ENCODE measurements around the gene PCBP4.
"Not testable (repeated sequence)": the region's sequence is repeated elsewhere in the genome, so short reads cannot be mapped to it uniquely, and the experiment has no call there.

PCBP4 gene

GRCh38 chr3:51995346-51996163 is 28.3 kb upstream of the PCBP4 start, which contains the start of gene RPL29:
Gene RPL29 (minus strand): TSS chr3:51995895. CDS start chr3:51995461, 434 bp downstream.
- peak; percentile 96 for DNase-seq (ENCODE audit: low read depth, low spot score)
- H3K4me3 ChIP-seq (ENCODE audit: low read length): peak within 1 kb of the TSS; percentile 84

DNA sequence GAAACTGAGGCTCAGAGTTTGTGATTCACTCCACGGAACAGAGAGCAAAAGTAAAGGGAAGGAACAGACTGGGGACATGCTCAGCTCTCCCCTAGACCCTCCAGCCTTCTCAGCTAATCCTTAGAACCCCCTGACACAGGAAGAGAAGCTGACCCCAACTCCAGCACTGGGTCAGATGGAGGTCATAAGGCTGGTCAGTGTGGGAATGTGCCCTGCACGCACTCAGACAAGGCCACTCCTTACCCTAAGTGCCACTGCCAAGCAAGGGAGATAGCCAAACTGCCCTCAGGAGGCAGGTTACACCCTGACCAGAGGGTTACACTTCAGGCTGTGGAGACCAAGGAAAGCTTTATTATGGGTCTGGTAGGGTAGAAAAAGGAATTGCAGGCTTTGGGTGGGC is 27.3 kb upstream of the PCBP4 start:
- peak overlapping the region; percentile 84 for H3K4me3 ChIP-seq (ENCODE audit: low read length)
- DNase-seq (ENCODE audit: low read depth, low spot score): no peak

- H3K4me3 ChIP-seq (ENCODE audit: low read length); DNase-seq (ENCODE audit: low read depth, low spot score): not testable (repeated sequence)
Measured at GRCh38 chr3:51993657-51994056, 26.4 kb upstream of the PCBP4 start.

GRCh38 chr3:51992017-51992682 is 24.9 kb upstream of the PCBP4 start:
- H3K4me3 ChIP-seq (ENCODE audit: low read length): no peak overlapping the region
- DNase-seq (ENCODE audit: low read depth, low spot score): no peak

GRCh38 chr3:51990501-51990971 is 23.3 kb upstream of the PCBP4 start:
- H3K4me3 ChIP-seq (ENCODE audit: low read length); DNase-seq (ENCODE audit: low read depth, low spot score): not testable (repeated sequence)

- DNase-seq (ENCODE audit: low read depth, low spot score): no peak
- no peak overlapping the region for H3K4me3 ChIP-seq (ENCODE audit: low read length)
Measured at GRCh38 chr3:51988286-51989146, 21.3 kb upstream of the PCBP4 start.

DNA sequence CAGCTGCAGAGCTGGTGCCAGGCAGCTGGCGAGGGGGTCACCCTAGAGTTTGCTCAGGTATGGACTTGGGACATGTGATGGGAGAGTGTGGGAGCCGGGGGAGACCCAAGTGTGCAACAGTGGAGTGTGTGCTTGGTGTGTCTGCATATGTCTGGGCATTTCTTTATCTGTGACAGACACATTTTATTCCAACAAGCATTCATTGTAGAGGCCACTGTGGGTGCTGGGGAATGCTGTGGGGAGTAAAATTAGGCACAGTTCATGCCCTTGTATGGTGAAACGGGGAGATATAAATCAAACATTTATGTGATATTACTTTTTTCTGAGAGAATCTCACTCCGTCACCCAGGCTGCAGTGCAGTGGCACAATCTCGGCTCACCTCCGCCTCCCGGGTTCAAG is 20.3 kb upstream of the PCBP4 start:
- no peak for DNase-seq (ENCODE audit: low read depth, low spot score)

DNA sequence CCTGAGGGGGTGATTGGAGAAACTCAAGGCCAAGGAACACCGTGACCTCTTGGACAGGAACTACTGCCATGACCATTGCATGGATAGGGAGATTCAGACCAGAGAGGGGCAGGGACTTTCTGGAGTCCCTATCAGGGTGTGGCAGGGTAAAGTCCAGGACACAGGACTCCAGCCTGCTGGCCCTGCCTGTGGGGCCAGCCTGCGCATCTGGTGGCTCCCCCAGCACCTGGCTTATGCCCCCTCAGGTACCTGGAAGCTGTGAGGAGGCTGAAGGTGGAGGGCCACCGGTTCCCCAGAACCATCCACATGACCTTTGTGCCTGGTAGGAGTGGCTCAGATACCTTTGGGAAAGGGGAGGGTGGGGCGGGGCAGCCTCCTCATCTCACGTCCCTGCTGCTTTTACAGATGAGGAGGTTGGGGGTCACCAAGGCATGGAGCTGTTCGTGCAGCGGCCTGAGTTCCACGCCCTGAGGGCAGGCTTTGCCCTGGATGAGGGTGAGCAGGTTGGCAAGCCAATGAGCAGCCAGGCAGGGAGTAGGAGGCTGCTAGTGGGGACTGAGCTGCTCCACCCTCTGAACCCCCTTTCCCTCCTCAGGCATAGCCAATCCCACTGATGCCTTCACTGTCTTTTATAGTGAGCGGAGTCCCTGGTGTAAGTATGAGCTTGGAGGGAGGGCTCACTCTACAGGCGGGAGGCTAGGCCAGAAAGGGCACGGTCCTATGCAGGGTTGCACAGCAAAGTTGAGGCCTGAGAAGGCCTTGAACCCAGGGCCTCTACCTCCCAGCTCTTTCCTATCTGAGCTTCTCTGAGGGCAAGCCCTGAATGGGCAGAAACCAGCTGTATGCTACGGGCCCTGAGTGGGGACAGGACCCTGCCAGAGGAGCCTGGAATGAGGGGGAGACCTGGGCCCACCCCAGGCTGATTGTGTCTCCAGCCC is 19.0 kb upstream of the PCBP4 start:
- DNase-seq (ENCODE audit: low read depth, low spot score): no peak
- H3K4me3 ChIP-seq (ENCODE audit: low read length): no peak overlapping the region

More for the DNA sequence above, 20.3 kb upstream of the PCBP4 start:
- no peak overlapping the region for H3K4me3 ChIP-seq (ENCODE audit: low read length)

GRCh38 chr3:51985063-51985462 is 17.8 kb upstream of the PCBP4 start:
- H3K4me3 ChIP-seq (ENCODE audit: low read length): no peak overlapping the region
- no peak for DNase-seq (ENCODE audit: low read depth, low spot score)

DNA sequence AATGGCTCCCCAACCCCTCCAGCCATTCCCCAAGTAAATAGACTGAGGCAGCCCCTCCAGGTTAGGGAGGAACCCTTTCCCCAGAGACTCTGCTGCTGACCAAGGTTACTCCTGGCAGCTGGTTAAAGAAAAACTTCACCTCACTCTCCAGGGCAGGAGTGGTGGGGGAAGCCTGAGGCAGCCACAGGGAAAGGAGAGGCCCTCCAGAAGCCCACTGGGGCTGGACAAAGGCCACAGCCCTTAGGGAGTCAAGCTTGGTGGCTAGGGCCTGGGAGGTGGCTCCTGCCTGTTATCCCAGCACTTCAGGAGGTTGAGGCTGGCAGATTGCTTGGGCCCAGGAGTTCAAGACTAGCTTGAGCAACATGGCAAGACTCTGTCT is 17.0 kb upstream of the PCBP4 start:
- no peak for DNase-seq (ENCODE audit: low read depth, low spot score)
- no peak overlapping the region for H3K4me3 ChIP-seq (ENCODE audit: low read length)

- peak overlapping the region; percentile 69 for H3K4me3 ChIP-seq (ENCODE audit: low read length)
- no peak for DNase-seq (ENCODE audit: low read depth, low spot score)
Measured at GRCh38 chr3:51983578-51984268, 16.5 kb upstream of the PCBP4 start.

GRCh38 chr3:51982838-51983577 is 15.8 kb upstream of the PCBP4 start, which contains the start of gene ACY1:
Gene ACY1 (plus strand): TSS chr3:51983535. CDS start chr3:51984065, 530 bp downstream.
- DNase-seq (ENCODE audit: low read depth, low spot score): no peak
- peak within 1 kb of the TSS; percentile 69 for H3K4me3 ChIP-seq (ENCODE audit: low read length)

DNA sequence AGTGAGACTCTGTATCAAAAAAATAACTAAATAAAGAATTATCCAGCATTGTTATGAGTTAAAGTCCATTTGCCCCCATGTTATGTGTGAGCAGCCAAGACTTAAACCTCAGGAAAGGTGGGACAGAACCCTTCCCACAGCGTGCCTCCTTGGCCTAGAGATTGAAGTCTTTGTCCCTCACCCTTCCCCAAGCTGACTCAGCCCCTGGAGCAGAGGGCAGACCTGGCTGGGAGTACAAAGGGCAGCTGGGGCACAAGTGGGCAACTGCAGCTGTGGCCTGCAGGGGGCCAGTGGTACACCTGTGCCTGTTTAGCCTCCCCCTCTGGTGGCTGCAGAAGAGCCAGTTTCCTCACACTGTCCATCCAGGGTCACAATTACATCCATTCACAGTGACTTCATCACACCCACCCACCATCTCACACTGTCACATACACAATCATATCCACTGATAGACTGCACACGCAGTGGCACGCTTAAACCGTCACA is 15.1 kb upstream of the PCBP4 start:
- DNase-seq (ENCODE audit: low read depth, low spot score): no peak
- peak overlapping the region; percentile 69 for H3K4me3 ChIP-seq (ENCODE audit: low read length)

DNA sequence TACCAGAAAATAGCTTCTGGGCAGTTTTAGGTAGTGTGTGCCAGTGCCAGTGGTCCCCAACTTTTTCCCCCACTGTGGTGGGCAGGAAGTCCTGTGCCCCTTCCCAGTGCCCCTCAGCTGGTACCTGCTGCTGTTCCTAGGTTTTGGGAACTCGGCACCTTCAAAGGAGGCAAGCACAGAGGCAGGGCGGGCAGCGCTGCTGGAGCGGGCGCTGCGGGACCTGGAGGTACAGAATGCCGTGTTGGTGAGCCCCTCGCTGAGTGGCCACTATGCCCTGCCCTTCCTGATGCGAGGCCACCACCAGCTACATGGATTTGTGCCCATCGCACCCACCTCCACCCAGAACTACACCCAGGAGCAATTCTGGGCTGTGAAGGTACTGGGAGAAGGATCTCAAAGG is 13.0 kb upstream of the PCBP4 start:
- H3K4me3 ChIP-seq (ENCODE audit: low read length): no peak overlapping the region
- no peak for DNase-seq (ENCODE audit: low read depth, low spot score)

DNA sequence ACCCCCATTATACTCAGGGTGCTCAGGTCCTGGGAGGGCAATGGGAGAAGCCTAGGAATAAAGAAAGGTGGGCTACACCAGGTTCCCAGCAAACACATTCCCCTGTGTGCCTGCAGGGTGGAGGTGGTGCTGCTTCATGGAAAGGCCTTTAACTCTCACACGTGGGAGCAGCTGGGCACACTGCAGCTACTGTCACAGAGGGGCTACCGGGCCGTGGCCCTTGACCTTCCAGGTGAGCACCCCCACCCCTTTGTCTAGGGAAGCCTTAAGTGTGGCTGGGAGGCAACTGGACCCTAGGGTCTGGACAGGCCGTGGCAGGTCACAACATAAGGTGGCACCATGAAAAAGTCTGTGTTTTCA is 10.9 kb upstream of the PCBP4 start:
- no peak overlapping the region for H3K4me3 ChIP-seq (ENCODE audit: low read length)
- no peak for DNase-seq (ENCODE audit: low read depth, low spot score)

GRCh38 chr3:51977446-51978142 is 10.3 kb upstream of the PCBP4 start:
- DNase-seq (ENCODE audit: low read depth, low spot score): peak; percentile 74
- H3K4me3 ChIP-seq (ENCODE audit: low read length): no peak overlapping the region
